ENCODE measurements around the gene PDE6G. TPM values are rescaled to one million over a fixed set of nuclear protein-coding genes. Genes with fewer than 3 reads are reported as not detected.

PDE6G gene
- total and polyA plus RNA-seq, 2 of the 13 experiments (the other 11 are each of a cell fraction or from before 2014, with no cell fraction given) = 1.4 to 6.7 TPM

DNA sequence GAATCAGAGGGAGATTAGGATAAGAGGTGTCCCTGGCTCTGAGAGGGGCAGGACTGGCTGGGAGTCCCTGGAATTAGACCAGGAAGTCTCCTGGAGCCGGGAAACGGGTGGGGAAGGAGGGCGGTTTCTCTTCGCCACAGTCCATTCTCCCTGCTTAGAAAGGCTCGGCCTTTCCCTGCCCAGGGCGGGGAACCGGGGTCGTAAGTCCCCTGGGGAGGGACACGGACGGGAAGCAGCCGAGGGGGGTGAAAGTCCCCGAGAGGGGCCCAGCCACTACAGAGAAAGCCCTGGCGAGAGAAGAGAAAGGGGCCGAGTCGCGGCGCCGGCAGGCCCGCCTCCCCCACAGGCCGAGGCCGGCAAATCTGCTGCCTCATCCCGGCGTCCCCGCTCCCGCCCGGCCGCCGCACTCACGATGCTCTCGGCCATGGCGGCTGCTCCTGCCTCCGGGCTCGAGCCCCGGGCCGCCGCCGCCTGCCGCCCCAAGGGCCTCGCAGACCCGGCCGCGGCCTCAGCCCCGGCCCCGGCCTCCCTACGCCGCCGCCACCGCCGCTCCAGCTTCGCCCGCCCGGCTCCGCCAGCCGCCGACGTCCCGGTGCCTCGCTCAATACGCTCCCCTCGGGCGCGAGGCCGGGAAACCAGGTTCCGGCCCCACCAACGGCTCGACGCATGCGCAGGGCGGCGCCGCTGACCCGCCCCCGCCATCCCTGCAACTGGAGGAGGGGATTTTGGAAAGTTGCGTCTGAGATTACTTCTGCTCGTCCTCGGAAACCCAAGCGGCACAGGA, 19.6 kb downstream of the PDE6G start, which contains the start of the genes NPLOC4 and TSPAN10 (continued):
- TF ChIP-seq, protein P1, sequence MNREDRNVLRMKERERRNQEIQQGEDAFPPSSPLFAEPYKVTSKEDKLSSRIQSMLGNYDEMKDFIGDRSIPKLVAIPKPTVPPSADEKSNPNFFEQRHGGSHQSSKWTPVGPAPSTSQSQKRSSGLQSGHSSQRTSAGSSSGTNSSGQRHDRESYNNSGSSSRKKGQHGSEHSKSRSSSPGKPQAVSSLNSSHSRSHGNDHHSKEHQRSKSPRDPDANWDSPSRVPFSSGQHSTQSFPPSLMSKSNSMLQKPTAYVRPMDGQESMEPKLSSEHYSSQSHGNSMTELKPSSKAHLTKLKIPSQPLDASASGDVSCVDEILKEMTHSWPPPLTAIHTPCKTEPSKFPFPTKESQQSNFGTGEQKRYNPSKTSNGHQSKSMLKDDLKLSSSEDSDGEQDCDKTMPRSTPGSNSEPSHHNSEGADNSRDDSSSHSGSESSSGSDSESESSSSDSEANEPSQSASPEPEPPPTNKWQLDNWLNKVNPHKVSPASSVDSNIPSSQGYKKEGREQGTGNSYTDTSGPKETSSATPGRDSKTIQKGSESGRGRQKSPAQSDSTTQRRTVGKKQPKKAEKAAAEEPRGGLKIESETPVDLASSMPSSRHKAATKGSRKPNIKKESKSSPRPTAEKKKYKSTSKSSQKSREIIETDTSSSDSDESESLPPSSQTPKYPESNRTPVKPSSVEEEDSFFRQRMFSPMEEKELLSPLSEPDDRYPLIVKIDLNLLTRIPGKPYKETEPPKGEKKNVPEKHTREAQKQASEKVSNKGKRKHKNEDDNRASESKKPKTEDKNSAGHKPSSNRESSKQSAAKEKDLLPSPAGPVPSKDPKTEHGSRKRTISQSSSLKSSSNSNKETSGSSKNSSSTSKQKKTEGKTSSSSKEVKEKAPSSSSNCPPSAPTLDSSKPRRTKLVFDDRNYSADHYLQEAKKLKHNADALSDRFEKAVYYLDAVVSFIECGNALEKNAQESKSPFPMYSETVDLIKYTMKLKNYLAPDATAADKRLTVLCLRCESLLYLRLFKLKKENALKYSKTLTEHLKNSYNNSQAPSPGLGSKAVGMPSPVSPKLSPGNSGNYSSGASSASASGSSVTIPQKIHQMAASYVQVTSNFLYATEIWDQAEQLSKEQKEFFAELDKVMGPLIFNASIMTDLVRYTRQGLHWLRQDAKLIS (CRISPR knock-in tag; IDR thresholded peaks at IDR 0.05) = 0 out of 2 replicates have a peak, but pooled peaks have one; percentile 61
- TF ChIP-seq KMT2B (CRISPR knock-in tag; IDR thresholded peaks at IDR 0.05) (peak; percentile 95), KAT8 (CRISPR knock-in tag; IDR thresholded peaks at IDR 0.05) (peak; percentile 96), PRPF4 (IDR thresholded peaks at IDR 0.05; ENCODE audit: low read depth, low read length, poor library complexity, severe bottlenecking) (no peak), LCORL (IDR thresholded peaks at IDR 0.05) (no peak), LCORL (CRISPR knock-in tag; IDR thresholded peaks at IDR 0.05) (peak; percentile 53; the same call in 1 of the 2 replicates), SKI (IDR thresholded peaks at IDR 0.05; ENCODE audit: partially characterized antibody) (peak; percentile 90), MIER2 (CRISPR knock-in tag; IDR thresholded peaks at IDR 0.05) (peak; percentile 44; the same call in 1 of the 2 replicates), ZBTB7B (CRISPR knock-in tag; IDR thresholded peaks at IDR 0.05) (peak; percentile 48), ATAD3A (CRISPR knock-in tag; IDR thresholded peaks at IDR 0.05) (no peak), ZSCAN12 (CRISPR knock-in tag; IDR thresholded peaks at IDR 0.05) (peak; percentile 69; the same call in 1 of the 2 replicates), FOXM1 (CRISPR knock-in tag; IDR thresholded peaks at IDR 0.05) (0 out of 2 replicates have a peak, but pooled peaks have one; percentile 77), ZNF34 (CRISPR knock-in tag; IDR thresholded peaks at IDR 0.05; ENCODE audit: borderline replicate concordance) (peak; percentile 74; the same call in 1 of the 2 replicates), SMARCE1 (IDR thresholded peaks at IDR 0.05; ENCODE audit: borderline replicate concordance) (0 out of 2 replicates have a peak, but pooled peaks have one; percentile 38), DNMT3B (CRISPR knock-in tag; conservative IDR thresholded peaks at IDR 0.05) (no peak)
- TF ChIP-seq, protein P2, sequence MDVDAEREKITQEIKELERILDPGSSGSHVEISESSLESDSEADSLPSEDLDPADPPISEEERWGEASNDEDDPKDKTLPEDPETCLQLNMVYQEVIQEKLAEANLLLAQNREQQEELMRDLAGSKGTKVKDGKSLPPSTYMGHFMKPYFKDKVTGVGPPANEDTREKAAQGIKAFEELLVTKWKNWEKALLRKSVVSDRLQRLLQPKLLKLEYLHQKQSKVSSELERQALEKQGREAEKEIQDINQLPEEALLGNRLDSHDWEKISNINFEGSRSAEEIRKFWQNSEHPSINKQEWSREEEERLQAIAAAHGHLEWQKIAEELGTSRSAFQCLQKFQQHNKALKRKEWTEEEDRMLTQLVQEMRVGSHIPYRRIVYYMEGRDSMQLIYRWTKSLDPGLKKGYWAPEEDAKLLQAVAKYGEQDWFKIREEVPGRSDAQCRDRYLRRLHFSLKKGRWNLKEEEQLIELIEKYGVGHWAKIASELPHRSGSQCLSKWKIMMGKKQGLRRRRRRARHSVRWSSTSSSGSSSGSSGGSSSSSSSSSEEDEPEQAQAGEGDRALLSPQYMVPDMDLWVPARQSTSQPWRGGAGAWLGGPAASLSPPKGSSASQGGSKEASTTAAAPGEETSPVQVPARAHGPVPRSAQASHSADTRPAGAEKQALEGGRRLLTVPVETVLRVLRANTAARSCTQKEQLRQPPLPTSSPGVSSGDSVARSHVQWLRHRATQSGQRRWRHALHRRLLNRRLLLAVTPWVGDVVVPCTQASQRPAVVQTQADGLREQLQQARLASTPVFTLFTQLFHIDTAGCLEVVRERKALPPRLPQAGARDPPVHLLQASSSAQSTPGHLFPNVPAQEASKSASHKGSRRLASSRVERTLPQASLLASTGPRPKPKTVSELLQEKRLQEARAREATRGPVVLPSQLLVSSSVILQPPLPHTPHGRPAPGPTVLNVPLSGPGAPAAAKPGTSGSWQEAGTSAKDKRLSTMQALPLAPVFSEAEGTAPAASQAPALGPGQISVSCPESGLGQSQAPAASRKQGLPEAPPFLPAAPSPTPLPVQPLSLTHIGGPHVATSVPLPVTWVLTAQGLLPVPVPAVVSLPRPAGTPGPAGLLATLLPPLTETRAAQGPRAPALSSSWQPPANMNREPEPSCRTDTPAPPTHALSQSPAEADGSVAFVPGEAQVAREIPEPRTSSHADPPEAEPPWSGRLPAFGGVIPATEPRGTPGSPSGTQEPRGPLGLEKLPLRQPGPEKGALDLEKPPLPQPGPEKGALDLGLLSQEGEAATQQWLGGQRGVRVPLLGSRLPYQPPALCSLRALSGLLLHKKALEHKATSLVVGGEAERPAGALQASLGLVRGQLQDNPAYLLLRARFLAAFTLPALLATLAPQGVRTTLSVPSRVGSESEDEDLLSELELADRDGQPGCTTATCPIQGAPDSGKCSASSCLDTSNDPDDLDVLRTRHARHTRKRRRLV (CRISPR knock-in tag; IDR thresholded peaks at IDR 0.05) = 0 out of 2 replicates have a peak, but pooled peaks have one; percentile 50
- TF ChIP-seq, protein P3, sequence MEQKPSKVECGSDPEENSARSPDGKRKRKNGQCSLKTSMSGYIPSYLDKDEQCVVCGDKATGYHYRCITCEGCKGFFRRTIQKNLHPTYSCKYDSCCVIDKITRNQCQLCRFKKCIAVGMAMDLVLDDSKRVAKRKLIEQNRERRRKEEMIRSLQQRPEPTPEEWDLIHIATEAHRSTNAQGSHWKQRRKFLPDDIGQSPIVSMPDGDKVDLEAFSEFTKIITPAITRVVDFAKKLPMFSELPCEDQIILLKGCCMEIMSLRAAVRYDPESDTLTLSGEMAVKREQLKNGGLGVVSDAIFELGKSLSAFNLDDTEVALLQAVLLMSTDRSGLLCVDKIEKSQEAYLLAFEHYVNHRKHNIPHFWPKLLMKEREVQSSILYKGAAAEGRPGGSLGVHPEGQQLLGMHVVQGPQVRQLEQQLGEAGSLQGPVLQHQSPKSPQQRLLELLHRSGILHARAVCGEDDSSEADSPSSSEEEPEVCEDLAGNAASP (CRISPR knock-in tag; IDR thresholded peaks at IDR 0.05; ENCODE audit: borderline replicate concordance) = peak; percentile 81
- TF ChIP-seq, protein P4, sequence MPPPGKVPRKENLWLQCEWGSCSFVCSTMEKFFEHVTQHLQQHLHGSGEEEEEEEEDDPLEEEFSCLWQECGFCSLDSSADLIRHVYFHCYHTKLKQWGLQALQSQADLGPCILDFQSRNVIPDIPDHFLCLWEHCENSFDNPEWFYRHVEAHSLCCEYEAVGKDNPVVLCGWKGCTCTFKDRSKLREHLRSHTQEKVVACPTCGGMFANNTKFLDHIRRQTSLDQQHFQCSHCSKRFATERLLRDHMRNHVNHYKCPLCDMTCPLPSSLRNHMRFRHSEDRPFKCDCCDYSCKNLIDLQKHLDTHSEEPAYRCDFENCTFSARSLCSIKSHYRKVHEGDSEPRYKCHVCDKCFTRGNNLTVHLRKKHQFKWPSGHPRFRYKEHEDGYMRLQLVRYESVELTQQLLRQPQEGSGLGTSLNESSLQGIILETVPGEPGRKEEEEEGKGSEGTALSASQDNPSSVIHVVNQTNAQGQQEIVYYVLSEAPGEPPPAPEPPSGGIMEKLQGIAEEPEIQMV (CRISPR knock-in tag; IDR thresholded peaks at IDR 0.05; ENCODE audit: low read depth) = no peak
